Stimulated activated CD8-positive, alpha-beta memory T cell treated with anti-CD3 and anti-CD28 coated beads, Interleukin-12 subunit alpha, Interleukin-12 subunit beta, amount 100 ng/mL, for 24 hours (primary cell): Measurements from ENCODE around the gene TPH1.

Source experiments
- DNase-seq: peaks from one replicate; pipeline ENCODE4 v3.0.0-alpha.2; 2020; ENCODE audit errors: extremely low read depth

The TPH1 gene

GRCh38 chr11:18046116-18046777 is at the start of gene TPH1:
Gene TPH1 (minus strand): TSS chr11:18046269. CDS start chr11:18040762, 5,507 bp downstream.
- DNase-seq: no peak

GRCh38 chr11:18093959-18094358 is 47.9 kb upstream of the TPH1 start:
- DNase-seq: no peak

- DNase-seq: no peak
Observed at GRCh38 chr11:18091731-18092130, 45.7 kb upstream of the TPH1 start.

- no peak for DNase-seq
Observed at GRCh38 chr11:18088966-18089365, 42.9 kb upstream of the TPH1 start.

- no peak for DNase-seq
Observed at GRCh38 chr11:18088366-18088765, 42.3 kb upstream of the TPH1 start.

GRCh38 chr11:18081551-18081950 is 35.5 kb upstream of the TPH1 start:
- DNase-seq: no peak

- DNase-seq: no peak
Observed at GRCh38 chr11:18080451-18080850, 34.4 kb upstream of the TPH1 start.

GRCh38 chr11:18078909-18079308 is 32.8 kb upstream of the TPH1 start:
- no peak for DNase-seq

GRCh38 chr11:18075444-18075843 is 29.4 kb upstream of the TPH1 start:
- DNase-seq: no peak

- no peak for DNase-seq
Observed at GRCh38 chr11:18071098-18071705, 25.1 kb upstream of the TPH1 start.

- DNase-seq: no peak
Observed at GRCh38 chr11:18067372-18067771, 21.3 kb upstream of the TPH1 start.

- no peak for DNase-seq
Observed at GRCh38 chr11:18066626-18067025, 20.6 kb upstream of the TPH1 start.

GRCh38 chr11:18065572-18065971 is 19.5 kb upstream of the TPH1 start:
- no peak for DNase-seq

GRCh38 chr11:18064450-18065054 is 18.5 kb upstream of the TPH1 start:
- DNase-seq: no peak

GRCh38 chr11:18063862-18064434 is 17.9 kb upstream of the TPH1 start:
- no peak for DNase-seq

- no peak for DNase-seq
Observed at GRCh38 chr11:18063125-18063524, 17.1 kb upstream of the TPH1 start.

- no peak for DNase-seq
Observed at GRCh38 chr11:18061351-18061750, 15.3 kb upstream of the TPH1 start.

- no peak for DNase-seq
Observed at GRCh38 chr11:18056561-18057181, 10.6 kb upstream of the TPH1 start.

- DNase-seq: no peak
Observed at GRCh38 chr11:18054511-18055103, 8.5 kb upstream of the TPH1 start.

GRCh38 chr11:18050848-18051247 is 4.8 kb upstream of the TPH1 start:
- no peak for DNase-seq

- no peak for DNase-seq
Observed at GRCh38 chr11:18036456-18036855, 9.6 kb downstream of the TPH1 start.

GRCh38 chr11:18027475-18027874 is 18.6 kb downstream of the TPH1 start:
- DNase-seq: no peak
